NB4 (cell line): Measurements from ENCODE around the gene KIF3B.
"Not testable (repeated sequence)": the region's sequence is repeated elsewhere in the genome, so short reads cannot be mapped to it uniquely, and the experiment has no call there.

ENCODE experiments used
- POLR2A ChIP-seq: IDR thresholded peaks from 2 replicates; pipeline ENCODE4 v1.6.1; 2011; ENCODE audit warnings: mild to moderate bottlenecking; ENCODE audit not compliant: insufficient read length; ENCODE audit errors: extremely low read depth
- TF ChIP-seq, protein P1 (sequence below): IDR thresholded peaks from one replicate; pipeline ENCODE4 v1.5.1; 2012; ENCODE audit warnings: low read depth, low read length

DNA sequence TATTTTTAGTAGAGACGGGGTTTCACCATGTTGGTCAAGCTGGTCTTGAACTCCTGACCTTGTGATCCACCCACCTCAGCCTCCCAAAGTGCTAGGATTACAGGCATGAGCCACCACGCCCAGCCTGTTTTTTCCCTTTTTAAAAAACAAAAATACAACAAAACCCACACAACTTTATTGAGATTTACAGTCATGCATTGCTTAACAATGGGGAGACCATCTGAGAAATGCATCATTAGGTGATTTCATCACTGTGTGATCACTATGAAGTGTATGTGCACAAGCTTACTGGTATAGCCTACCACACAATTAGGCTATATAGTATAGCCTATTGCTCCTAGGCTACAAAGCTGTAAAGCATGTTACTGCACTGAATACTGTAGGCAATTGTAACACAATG, 63.6 kb downstream of the KIF3B start:
- TF ChIP-seq, protein P1, sequence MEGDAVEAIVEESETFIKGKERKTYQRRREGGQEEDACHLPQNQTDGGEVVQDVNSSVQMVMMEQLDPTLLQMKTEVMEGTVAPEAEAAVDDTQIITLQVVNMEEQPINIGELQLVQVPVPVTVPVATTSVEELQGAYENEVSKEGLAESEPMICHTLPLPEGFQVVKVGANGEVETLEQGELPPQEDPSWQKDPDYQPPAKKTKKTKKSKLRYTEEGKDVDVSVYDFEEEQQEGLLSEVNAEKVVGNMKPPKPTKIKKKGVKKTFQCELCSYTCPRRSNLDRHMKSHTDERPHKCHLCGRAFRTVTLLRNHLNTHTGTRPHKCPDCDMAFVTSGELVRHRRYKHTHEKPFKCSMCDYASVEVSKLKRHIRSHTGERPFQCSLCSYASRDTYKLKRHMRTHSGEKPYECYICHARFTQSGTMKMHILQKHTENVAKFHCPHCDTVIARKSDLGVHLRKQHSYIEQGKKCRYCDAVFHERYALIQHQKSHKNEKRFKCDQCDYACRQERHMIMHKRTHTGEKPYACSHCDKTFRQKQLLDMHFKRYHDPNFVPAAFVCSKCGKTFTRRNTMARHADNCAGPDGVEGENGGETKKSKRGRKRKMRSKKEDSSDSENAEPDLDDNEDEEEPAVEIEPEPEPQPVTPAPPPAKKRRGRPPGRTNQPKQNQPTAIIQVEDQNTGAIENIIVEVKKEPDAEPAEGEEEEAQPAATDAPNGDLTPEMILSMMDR, result not testable (repeated sequence)
- not testable (repeated sequence) for TF ChIP-seq POLR2A
